HG03159 (cell line): ENCODE data around the gene CHST15.

Experiments used
- ATAC-seq: cut with Tn5 transposase; IDR thresholded peaks from one replicate; pipeline ENCODE4 v1.9.1; 2021; ENCODE audit warnings: mild to moderate bottlenecking, moderate library complexity; ENCODE audit not compliant: unreplicated experiment

CHST15 gene

GRCh38 chr10:124032087-124032935, 61.1 kb downstream of the CHST15 start:
- no peak for ATAC-seq

- ATAC-seq = no peak
Observed at GRCh38 chr10:124030492-124031110, 62.8 kb downstream of the CHST15 start.

DNA sequence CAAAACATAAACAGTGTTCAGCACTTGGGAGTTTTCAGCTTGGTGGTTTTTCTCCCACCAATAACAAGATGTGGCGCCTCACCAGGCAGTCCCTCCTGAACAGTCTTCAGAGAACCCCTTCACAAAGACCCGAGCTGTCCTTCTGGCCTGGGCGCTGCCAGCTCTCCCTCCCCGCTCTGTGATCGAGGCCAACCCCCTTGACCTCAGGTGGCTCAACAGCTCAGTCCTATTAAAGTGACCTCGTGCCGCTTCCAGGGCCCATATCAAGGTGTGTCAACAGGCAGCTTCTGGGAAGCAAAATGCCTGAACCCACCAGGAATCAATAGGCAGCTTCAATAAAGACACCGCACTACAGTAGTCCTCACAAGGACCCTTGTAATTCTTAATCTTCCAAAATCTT, 63.3 kb downstream of the CHST15 start:
- no peak for ATAC-seq

DNA sequence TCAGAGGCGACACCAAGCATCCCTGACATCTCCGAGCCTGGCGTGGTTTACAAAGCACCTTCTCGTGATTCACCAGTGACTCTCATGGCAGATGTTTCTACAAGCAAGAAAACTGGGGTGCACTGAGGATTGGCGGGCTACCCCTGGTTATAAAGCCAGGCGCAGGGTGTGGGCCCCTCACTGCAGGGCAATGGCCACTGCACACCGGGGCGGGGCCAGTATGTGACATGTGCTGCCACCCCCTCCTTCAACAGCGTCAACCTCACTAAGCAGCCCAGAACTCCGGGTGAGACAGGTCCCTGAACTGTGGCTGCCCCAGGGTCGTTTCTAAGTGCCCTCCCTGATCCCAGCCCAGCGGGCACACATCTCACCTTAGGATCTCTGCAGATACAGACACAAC, 63.8 kb downstream of the CHST15 start:
- ATAC-seq = no peak

DNA sequence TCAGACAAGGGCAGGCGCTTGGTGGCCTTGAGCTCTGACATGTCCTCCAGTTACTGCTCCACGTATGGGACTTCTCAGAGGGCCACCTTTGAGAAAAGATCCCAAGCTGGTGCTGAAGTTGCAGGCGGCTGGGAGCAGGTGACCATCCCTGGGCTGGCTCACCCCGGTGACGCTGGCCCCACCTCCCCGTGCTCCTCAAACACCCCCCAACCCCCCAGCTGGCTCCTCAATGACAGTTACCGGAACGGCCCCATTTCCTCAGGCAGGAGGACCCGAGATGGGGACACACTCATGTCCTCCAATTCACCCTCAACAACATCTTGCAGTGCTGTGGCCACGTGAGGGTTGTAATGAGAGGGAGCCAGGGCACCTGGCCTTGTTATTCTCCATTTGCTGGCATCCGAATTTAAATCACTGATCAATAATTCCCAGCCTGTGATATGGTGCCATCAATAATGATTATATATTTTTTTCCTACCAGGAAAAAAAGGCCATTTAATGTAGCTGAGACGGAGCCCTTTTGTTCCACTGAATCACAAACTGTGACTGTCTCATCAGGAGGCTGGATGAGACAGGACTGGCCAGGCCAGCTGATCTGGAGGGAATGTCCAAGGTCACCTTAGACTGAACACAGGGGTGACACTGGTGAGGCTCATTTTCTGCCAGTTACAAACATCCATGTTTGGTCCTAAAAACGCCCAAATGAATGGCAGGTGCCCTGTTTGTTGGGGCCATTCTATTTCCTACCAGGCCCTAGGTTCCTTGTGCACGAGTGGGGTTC, 64.5 kb downstream of the CHST15 start:
- no peak for ATAC-seq

GRCh38 chr10:124027651-124028050, 65.7 kb downstream of the CHST15 start:
- ATAC-seq = no peak

GRCh38 chr10:124027031-124027611, 66.3 kb downstream of the CHST15 start:
- no peak for ATAC-seq

DNA sequence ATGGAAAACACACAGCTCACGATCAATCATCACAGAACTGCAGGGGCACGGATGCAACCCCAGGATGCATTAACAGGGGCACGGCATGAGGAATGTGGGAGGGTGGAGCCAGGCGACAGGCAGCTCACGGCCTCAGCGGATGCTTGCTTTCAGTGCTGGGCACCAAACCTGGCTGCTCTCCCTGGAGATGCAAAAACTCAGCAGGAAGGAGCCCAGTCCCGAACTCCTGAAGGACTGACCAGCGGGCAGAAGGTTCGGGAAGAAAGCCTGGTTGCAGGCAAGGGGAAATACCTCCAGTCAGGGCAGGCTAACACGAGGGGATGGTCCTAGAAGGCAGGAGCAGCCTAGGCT, 66.8 kb downstream of the CHST15 start:
- ATAC-seq = no peak

- no peak for ATAC-seq
Observed at GRCh38 chr10:124025660-124026588, 67.5 kb downstream of the CHST15 start.

GRCh38 chr10:124025152-124025551, 68.2 kb downstream of the CHST15 start:
- ATAC-seq = no peak

DNA sequence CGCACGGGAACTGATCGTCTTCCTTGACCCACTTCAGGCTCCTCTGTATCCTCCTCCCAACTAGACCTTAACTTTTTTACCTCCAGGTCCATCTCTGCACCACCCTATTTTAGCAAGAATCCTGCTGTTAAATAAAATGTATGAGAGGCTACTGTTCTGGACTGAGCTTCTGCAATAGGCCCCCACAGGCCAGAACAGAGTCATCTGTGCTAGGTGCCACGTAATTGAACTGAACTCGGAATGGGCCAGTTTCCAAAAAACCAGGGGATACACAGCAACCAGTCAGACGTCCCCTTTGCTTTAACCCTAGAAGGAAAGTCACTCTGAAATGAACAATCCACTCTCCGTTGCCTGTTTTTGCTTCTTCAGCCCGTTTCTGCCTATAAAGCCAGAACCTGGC, 71.3 kb downstream of the CHST15 start:
- no peak for ATAC-seq

GRCh38 chr10:124020981-124021815, 72.2 kb downstream of the CHST15 start:
- ATAC-seq = no peak

DNA sequence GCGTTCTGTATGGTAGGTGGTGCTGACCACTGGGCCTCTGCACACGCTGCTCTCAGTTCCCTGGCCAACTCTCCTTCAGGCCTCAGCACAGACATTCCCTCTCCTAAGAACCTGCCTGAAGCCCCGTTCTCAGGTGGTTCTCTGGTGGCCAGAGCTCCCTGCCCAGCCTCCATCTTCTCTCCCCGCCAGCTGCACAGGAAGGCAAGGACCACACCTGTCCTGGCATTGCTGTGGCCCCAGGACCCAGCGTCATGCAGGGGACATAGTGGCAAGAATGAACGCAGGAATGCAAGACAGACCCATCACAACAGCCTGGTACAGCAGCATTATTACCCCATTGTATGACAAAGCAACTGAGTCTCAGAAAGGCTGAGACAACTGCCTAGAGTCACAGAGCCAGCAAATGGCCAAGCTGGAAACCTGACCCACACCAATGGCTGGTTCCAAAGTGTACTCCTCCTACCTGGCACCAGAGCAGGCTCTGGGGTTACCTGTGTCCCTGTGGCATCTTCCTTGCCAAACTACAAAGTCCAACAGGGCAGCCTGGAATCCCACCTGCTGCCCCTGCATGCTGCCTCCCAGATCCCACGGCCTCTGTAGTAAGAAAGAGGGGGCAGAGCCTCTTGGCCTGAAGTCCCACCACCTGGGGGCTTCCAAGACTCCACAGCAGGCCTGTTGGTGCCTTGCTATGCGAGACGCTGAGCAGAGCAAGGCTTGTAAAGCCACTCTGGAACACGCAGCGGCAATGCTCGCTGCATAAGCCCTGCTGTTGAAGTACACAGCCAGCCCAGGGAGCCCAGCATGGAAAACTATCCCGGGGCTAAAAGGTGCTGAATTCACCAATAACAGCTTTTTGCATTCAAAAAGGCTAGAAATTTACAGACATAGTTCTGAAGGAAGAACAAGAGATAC, 73.3 kb downstream of the CHST15 start:
- ATAC-seq = no peak

DNA sequence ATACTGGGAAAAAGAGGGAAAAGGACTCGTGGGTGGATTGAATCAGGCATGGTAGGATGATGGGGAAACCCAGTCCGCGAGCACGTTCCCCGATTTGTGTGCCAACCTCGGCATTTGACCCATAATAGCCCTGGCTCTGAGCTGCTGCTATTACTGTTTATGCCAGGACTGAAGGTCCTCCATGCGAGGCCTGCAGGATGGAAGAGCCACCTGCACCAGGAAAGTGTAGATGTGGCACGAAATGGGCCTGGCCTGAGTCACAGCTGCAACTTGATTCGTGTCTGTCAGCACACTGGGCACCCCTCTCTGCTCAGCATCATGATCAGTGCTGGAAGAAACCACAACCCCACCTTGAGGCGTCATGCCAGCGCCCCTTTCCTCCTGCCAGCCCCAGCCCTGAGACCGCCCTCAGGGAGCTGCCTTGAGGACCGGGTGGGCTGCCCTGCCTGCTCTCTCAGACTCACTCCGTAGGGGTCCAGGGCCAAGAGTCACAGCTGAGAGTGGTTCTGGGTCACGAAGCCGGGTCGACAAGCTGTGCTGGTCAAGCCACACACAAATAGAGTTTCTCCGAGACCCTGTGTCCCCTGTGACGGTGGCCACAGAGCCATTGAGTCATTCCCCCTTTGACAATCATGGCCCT, 74.4 kb downstream of the CHST15 start:
- ATAC-seq = no peak

DNA sequence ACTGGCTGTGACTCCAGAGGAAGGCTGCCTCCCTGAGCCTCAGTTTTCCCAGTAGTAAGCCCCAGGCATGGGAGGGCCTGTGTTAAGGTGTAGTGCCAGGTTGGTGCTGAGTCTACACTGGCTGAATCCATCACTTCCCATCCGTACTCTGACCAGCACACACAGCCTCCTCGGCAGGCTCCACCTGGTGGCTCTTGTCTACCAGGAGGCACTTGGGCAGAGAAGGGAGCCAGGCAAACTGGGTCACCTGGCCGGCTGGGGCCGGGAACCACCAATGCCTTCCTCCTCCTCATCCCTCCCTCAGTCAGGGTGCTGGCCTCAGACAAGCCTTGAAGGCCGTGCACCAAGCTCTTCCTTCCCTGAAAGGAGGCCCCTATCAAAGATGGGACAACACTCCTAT, 75.7 kb downstream of the CHST15 start:
- ATAC-seq = no peak

- no peak for ATAC-seq
Observed at GRCh38 chr10:124016804-124017375, 76.5 kb downstream of the CHST15 start.

GRCh38 chr10:124015991-124016390, 77.4 kb downstream of the CHST15 start:
- ATAC-seq = no peak
